IgD-negative memory B cell (primary cell): Measurements from ENCODE around the gene NKAP. TPM values are rescaled to one million over a fixed set of nuclear protein-coding genes. Genes with fewer than 3 reads are reported as not detected.

Source experiments
- polyA plus RNA-seq: library from polyadenylated mRNA; unstranded; fragments of 300-500 nt; fragmentation: Illumina TruSeq; gene quantifications from one replicate; pipeline ENCODE4 v1.2.3, GENCODE V29; 2021

Gene NKAP
- polyA plus RNA-seq, 1 donor from 2014 or later, result 5.4 TPM

Other genes with a start within 250 kb of the NKAP start
- 36.1 TPM for gene SOWAHD, start 185.2 kb downstream of the NKAP start, polyA plus RNA-seq
- 4,549 TPM for gene RPL39, start 152.1 kb downstream of the NKAP start, polyA plus RNA-seq
- 12.4 TPM for gene UPF3B, start 90.8 kb downstream of the NKAP start, polyA plus RNA-seq
- 66.2 TPM for gene RNF113A, start 72.0 kb downstream of the NKAP start, polyA plus RNA-seq
- gene NDUFA1, start 71.9 kb downstream of the NKAP start, polyA plus RNA-seq, result 249 TPM
- not detected for gene AKAP14, start 47.9 kb downstream of the NKAP start, polyA plus RNA-seq
- gene RHOXF2B, start 133.9 kb upstream of the NKAP start, polyA plus RNA-seq, result not detected
- not detected for gene RHOXF1, start 172.2 kb upstream of the NKAP start, polyA plus RNA-seq
- gene RHOXF2, start 214.9 kb upstream of the NKAP start, polyA plus RNA-seq, result not detected